Upper lobe of right lung (tissue), 1 donor: ENCODE data around the gene RPLP1. TPM values are rescaled to one million over a fixed set of nuclear protein-coding genes. Genes with fewer than 3 reads are reported as not detected.

Experiments
- ATAC-seq: fragments of 200-7000 bp; cut with Tn5 transposase; one replicate; pipeline ENCODE4 v1.9.1; 2020; ENCODE audit warnings: mild to moderate bottlenecking, moderate library complexity
- DNase-seq: peaks from one replicate; pipeline ENCODE4 v3.0.0-alpha.2; 2020
- H3K27ac ChIP-seq: fragments of 200-600 bp; one replicate; pipeline ENCODE4 v1.8.0; 2022
- H3K27me3 ChIP-seq: fragments of 200-600 bp; one replicate; pipeline ENCODE4 v1.8.0; 2022; ENCODE audit warnings: mild to moderate bottlenecking
- H3K36me3 ChIP-seq: fragments of 200-600 bp; one replicate; pipeline ENCODE4 v1.8.0; 2022
- H3K4me1 ChIP-seq: fragments of 200-600 bp; one replicate; pipeline ENCODE4 v1.8.0; 2022
- H3K4me3 ChIP-seq: fragments of 200-600 bp; one replicate; pipeline ENCODE4 v1.8.0; 2022; ENCODE audit warnings: mild to moderate bottlenecking
- H3K9me3 ChIP-seq: fragments of 200-600 bp; one replicate; pipeline ENCODE4 v1.8.0; 2022
- CTCF ChIP-seq: fragments of 200-600 bp; IDR thresholded peaks from one replicate; pipeline ENCODE4 v1.8.0; 2022; ENCODE audit warnings: antibody characterized with exemption
- intact Hi-C: fragments of 100-400 bp; cut with DNase I; formaldehyde crosslinking; loops from one replicate; pipeline ENCODE4 v1.11.0; 2022
- total RNA-seq: library from RNA; stranded (reverse); fragmentation: NEBNext Ultra II Directional; extraction: Animal tissue kit (Norgen Biotek cat#: 25700); gene quantifications from one replicate; pipeline ENCODE4 v1.2.1, GENCODE V29; 2021
- donor health status: DM: no; HTN: yes; CAD: no; lungs with severe emphysema.

Gene RPLP1
- total RNA-seq, 1 donor from 2014 or later: 1,255 TPM

- no peak for DNase-seq
- intact Hi-C loops: no loop called here
- H3K27me3 ChIP-seq: no peaks in the 10 kb centered on the region
- no peak for TF ChIP-seq CTCF
- no peaks in the 10 kb centered on the region for H3K36me3 ChIP-seq
- no peak overlapping the region for H3K4me3 ChIP-seq
- ATAC-seq: no peak
- no peaks in the 10 kb centered on the region for H3K9me3 ChIP-seq
- H3K27ac ChIP-seq: no peak overlapping the region
- no peaks in the 10 kb centered on the region for H3K4me1 ChIP-seq
Measured at GRCh38 chr15:69493406-69493805, 40.8 kb downstream of the RPLP1 start.

- DNase-seq (no peak), ATAC-seq (no peak)
- Histone ChIP-seq H3K36me3 (no peaks in the 10 kb centered on the region), H3K9me3 (no peaks in the 10 kb centered on the region), H3K27me3 (no peaks in the 10 kb centered on the region), H3K27ac (no peak overlapping the region), H3K4me1 (no peaks in the 10 kb centered on the region), H3K4me3 (no peak overlapping the region)
- TF ChIP-seq CTCF: no peak
- intact Hi-C loops: no loop called here
Measured at GRCh38 chr15:69496001-69496400, 43.4 kb downstream of the RPLP1 start.

GRCh38 chr15:69497076-69497475 lies 44.5 kb downstream of the RPLP1 start:
- no peak for ATAC-seq
- Histone ChIP-seq H3K27me3 (no peaks in the 10 kb centered on the region), H3K4me1 (no peaks in the 10 kb centered on the region), H3K36me3 (no peaks in the 10 kb centered on the region), H3K27ac (no peak overlapping the region), H3K9me3 (no peaks in the 10 kb centered on the region), H3K4me3 (no peak overlapping the region)
- intact Hi-C loops: no loop called here
- no peak for TF ChIP-seq CTCF
- DNase-seq: no peak

GRCh38 chr15:69497667-69498066 lies 45.0 kb downstream of the RPLP1 start:
- Histone ChIP-seq H3K27ac (no peak overlapping the region), H3K4me3 (no peak overlapping the region), H3K9me3 (no peaks in the 10 kb centered on the region), H3K27me3 (no peaks in the 10 kb centered on the region), H3K36me3 (no peaks in the 10 kb centered on the region), H3K4me1 (no peaks in the 10 kb centered on the region)
- intact Hi-C loops: no loop called here
- ATAC-seq (no peak), DNase-seq (no peak)
- no peak for TF ChIP-seq CTCF

GRCh38 chr15:69498282-69498681 lies 45.7 kb downstream of the RPLP1 start:
- Histone ChIP-seq H3K9me3 (no peaks in the 10 kb centered on the region), H3K4me3 (no peak overlapping the region), H3K4me1 (no peaks in the 10 kb centered on the region), H3K36me3 (no peaks in the 10 kb centered on the region), H3K27ac (no peak overlapping the region), H3K27me3 (no peaks in the 10 kb centered on the region)
- intact Hi-C loops: no loop called here
- DNase-seq (no peak), ATAC-seq (no peak)
- TF ChIP-seq CTCF: no peak

- no peak for DNase-seq
- H3K27ac ChIP-seq: no peak overlapping the region
- no peak overlapping the region for H3K4me3 ChIP-seq
- ATAC-seq: no peak
- H3K27me3 ChIP-seq: no peaks in the 10 kb centered on the region
- no peaks in the 10 kb centered on the region for H3K36me3 ChIP-seq
- no peak for TF ChIP-seq CTCF
- intact Hi-C loops: no loop called here
- no peaks in the 10 kb centered on the region for H3K4me1 ChIP-seq
- H3K9me3 ChIP-seq: no peaks in the 10 kb centered on the region
Measured at GRCh38 chr15:69498987-69499386, 46.4 kb downstream of the RPLP1 start.
